Endothelial cell (in vitro differentiated cells): Measurements from ENCODE around the gene SIRPA. TPM values are rescaled to one million over a fixed set of nuclear protein-coding genes. Genes with fewer than 3 reads are reported as not detected.

ENCODE experiments used
- DNase-seq: peaks from one replicate; pipeline ENCODE4 v3.0.0; 2021; ENCODE audit warnings: low spot score
- H3K27ac Mint-ChIP-seq: one replicate; pipeline ENCODE4 v1.8.0; 2021; ENCODE audit warnings: mixed read lengths, inconsistent platforms; ENCODE audit not compliant: unreplicated experiment
- H3K27me3 Mint-ChIP-seq: one replicate; pipeline ENCODE4 v1.8.0; 2021; ENCODE audit warnings: mild to moderate bottlenecking, moderate library complexity, mixed read lengths, inconsistent platforms; ENCODE audit not compliant: unreplicated experiment
- H3K36me3 Mint-ChIP-seq: one replicate; pipeline ENCODE4 v1.8.0; 2021; ENCODE audit warnings: mild to moderate bottlenecking, low read depth, mixed read lengths, inconsistent platforms; ENCODE audit not compliant: unreplicated experiment
- H3K4me1 Mint-ChIP-seq: one replicate; pipeline ENCODE4 v1.8.0; 2021; ENCODE audit warnings: mild to moderate bottlenecking, mixed read lengths, inconsistent platforms; ENCODE audit not compliant: unreplicated experiment
- H3K4me3 Mint-ChIP-seq: one replicate; pipeline ENCODE4 v1.8.0; 2021; ENCODE audit warnings: mild to moderate bottlenecking, mixed read lengths, inconsistent platforms; ENCODE audit not compliant: unreplicated experiment
- H3K9me3 Mint-ChIP-seq: one replicate; pipeline ENCODE4 v1.8.0; 2021; ENCODE audit warnings: mixed read lengths, inconsistent platforms; ENCODE audit not compliant: unreplicated experiment
- total RNA-seq: library from RNA; stranded (reverse); fragmentation: NEBNext Ultra II Directional; extraction: Animal tissue kit (Norgen Biotek cat#: 25700); gene quantifications from one replicate; pipeline ENCODE4 v1.2.1, GENCODE V29; 2021; ENCODE audit not compliant: unreplicated experiment
- TF ChIP-seq, protein P1 (sequence below): fragments of 200-600 bp; sonication (generic); IDR thresholded peaks from one replicate; pipeline ENCODE4 v1.5.0; 2021; ENCODE audit warnings: antibody characterized with exemption; ENCODE audit not compliant: unreplicated experiment

Gene SIRPA
- total RNA-seq, 1 donor from 2014 or later, result 132 TPM

DNA sequence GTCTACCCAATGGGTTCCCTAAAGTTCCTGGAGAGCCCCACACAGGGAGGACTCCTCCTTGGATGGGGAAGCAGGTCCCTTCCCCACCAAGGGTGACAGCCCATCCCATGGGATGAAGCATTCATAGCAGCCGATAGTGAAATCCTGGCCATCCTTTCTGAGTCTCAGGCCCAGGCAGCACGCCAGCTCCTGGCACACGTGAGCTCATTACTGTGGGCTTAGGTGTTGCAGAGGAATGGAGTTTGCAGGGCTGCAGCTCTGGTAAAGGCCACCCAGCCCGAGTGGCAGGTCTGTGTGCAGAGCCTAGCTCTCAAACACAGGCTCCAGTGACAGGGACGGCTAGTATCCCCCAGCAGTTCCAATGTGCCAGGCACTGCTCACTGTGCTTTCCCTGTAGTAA is 31.0 kb downstream of the SIRPA start:
- H3K4me1 Mint-ChIP-seq, result no peaks in the 10 kb centered on the region

GRCh38 chr20:1927217-1927616 is 32.0 kb downstream of the SIRPA start:
- Mint-ChIP-seq H3K27ac (no peak overlapping the region), H3K9me3 (no peaks in the 10 kb centered on the region), H3K4me3 (no peak overlapping the region), H3K27me3 (no peaks in the 10 kb centered on the region), H3K36me3 (peaks cover 63% of the 10 kb centered on the region), H3K4me1 (no peaks in the 10 kb centered on the region)
- DNase-seq, result no peak
- TF ChIP-seq, protein P1, sequence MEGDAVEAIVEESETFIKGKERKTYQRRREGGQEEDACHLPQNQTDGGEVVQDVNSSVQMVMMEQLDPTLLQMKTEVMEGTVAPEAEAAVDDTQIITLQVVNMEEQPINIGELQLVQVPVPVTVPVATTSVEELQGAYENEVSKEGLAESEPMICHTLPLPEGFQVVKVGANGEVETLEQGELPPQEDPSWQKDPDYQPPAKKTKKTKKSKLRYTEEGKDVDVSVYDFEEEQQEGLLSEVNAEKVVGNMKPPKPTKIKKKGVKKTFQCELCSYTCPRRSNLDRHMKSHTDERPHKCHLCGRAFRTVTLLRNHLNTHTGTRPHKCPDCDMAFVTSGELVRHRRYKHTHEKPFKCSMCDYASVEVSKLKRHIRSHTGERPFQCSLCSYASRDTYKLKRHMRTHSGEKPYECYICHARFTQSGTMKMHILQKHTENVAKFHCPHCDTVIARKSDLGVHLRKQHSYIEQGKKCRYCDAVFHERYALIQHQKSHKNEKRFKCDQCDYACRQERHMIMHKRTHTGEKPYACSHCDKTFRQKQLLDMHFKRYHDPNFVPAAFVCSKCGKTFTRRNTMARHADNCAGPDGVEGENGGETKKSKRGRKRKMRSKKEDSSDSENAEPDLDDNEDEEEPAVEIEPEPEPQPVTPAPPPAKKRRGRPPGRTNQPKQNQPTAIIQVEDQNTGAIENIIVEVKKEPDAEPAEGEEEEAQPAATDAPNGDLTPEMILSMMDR, result no peak

More for the DNA sequence above, 31.0 kb downstream of the SIRPA start:
- Mint-ChIP-seq H3K36me3 (peaks cover 59% of the 10 kb centered on the region), H3K27me3 (no peaks in the 10 kb centered on the region), H3K27ac (no peak overlapping the region), H3K4me3 (no peak overlapping the region), H3K9me3 (no peaks in the 10 kb centered on the region)
- DNase-seq, result no peak
- TF ChIP-seq, protein P1, result no peak

DNA sequence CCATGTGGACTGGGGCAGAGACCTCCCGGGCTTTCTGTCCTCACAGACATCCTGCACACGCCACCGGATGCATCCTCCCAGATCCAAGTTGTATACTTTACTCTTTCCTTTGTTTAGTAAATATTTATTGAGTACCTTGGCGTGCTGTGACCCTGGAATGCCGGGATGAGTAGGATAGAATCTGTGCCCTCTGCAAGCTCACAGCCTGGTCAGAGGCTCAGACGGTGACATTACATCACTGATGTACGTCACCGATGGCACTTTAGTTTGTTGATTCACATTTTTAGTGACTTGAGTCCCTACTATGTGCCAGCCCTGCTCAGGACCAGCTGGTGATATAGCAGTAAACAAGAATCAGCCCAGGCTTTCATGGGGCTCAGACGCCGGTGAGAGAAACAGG is 32.9 kb downstream of the SIRPA start:
- Mint-ChIP-seq H3K27me3 (peaks cover 2% of the 10 kb centered on the region), H3K36me3 (peaks cover 61% of the 10 kb centered on the region), H3K4me1 (no peaks in the 10 kb centered on the region), H3K9me3 (no peaks in the 10 kb centered on the region), H3K27ac (no peak overlapping the region), H3K4me3 (peak overlapping the region; percentile 18)
- no peak for DNase-seq
- TF ChIP-seq, protein P1, result no peak

DNA sequence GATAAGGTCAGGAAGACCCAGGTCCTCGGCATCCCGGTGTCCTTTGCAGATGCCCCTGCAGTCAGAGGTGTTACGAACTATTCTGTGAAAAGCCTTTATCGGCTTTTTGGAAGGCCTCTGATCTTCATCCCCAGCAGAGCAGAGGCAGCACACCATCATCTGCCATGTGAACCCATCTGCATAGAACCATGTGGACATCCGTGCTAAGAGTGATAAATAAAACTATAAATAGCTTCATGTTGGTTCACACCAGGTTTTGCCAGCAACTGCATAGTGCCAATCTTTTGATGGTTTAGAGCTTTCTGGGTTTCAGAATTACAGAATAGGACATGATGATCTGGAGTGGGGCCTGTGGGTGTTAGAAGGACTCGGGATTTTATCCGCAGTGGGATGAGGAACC is 33.6 kb downstream of the SIRPA start:
- TF ChIP-seq, protein P1, result no peak
- Mint-ChIP-seq H3K27me3 (peaks cover 2% of the 10 kb centered on the region), H3K9me3 (no peaks in the 10 kb centered on the region), H3K4me3 (peak overlapping the region; percentile 32), H3K27ac (peak overlapping the region; percentile 45), H3K36me3 (peaks cover 54% of the 10 kb centered on the region), H3K4me1 (no peaks in the 10 kb centered on the region)
- DNase-seq, result no peak

GRCh38 chr20:1929460-1929859 is 34.3 kb downstream of the SIRPA start:
- Mint-ChIP-seq H3K4me1 (no peaks in the 10 kb centered on the region), H3K27me3 (peaks cover 2% of the 10 kb centered on the region), H3K36me3 (peaks cover 50% of the 10 kb centered on the region), H3K27ac (peak overlapping the region; percentile 30), H3K9me3 (no peaks in the 10 kb centered on the region), H3K4me3 (peak overlapping the region; percentile 32)
- TF ChIP-seq, protein P1, result no peak
- DNase-seq, result no peak
